NCI-H187 (cell line): ENCODE measurements around the gene OCA2.

Source experiments
- DNase-seq, 2 experiments: peaks; one replicate each; lab custom pipeline; 2025; lab: John Stamatoyannopoulos, UW

Gene OCA2

DNA sequence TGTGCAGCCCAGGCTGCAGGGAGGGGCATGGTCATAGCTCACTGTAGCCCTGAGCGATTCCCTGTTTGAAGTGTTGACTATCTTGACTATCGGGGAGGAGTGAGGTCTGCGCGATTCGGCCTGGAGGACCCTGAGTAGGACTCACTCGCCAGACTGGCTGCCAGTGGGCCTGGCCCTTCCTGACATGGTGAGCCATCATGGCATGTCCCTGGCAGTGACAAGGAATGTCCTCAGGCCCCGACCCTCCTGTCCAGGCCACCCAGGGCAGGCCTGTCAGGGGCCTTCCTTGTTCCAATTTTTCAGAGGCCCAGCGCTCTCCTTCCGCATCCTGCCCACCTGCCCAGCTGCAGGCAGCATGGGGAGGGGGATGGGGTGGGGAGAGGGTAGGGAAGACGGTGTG lies 5.2 kb upstream of the OCA2 start:
- no peak for DNase-seq

DNA sequence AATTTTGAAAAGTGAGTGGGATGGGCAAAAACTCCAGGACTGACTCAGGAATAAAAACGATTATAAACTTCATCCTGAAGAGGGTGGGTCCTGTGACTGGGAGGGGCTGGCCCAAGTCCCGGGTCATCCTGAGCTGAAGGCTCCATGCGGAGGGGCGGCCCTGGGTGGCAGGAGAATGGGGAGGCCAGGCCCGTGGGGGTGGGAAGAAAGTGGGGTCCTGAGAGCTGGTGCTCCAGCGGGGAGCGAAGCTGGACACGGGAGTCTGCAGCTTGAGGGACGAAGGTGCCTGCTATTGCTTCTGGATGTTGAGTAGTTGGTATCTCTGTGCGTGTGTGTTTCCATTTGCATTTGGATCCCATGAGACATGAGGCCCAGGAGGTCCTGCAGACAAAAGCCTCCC lies 4.7 kb upstream of the OCA2 start:
- no peak for DNase-seq

DNA sequence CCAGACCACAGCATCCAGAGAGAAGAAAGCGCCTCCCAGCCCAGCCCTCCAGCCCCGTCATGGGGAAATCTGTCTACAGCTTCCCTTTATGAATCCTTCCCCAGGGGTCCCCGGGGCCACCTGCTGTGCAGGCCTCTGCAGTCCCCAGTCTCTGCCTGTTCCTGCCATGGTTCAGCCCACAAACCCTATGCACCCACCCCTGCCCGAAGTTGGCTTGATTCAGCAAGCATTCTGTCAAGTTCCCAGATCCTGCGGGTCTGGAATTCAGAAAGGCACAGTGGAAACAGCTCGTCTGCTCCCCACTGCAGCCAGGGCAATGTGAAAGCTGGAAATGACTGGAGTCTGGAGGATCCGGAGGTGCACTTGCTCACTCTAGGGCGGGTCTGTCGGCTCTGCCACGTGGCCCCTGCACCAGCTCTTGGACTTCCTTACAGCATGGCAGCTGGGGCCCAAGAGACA lies 2.9 kb upstream of the OCA2 start:
- no peak for DNase-seq

DNA sequence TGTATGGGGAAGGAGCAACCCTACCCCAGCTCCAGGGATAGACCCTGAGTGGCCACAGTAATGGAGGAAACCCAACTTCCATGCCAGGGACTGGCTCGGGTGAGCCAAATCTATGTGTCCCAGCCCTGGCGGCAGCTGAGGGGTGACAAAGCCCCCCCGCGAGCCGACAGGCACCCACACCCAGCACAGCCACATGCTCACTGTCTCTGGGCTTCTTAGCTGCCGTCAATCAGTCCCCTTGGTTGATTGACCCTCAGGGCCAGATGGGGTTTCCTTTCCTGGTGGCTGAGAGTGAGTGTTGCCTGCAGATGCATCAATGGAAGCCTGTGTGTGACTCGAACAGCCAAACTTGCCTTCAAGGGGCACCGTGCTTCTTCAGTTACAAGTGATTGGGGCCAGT lies 2.1 kb upstream of the OCA2 start:
- no peak for DNase-seq

- DNase-seq, result no peak
Measured at GRCh38 chr15:28100516-28101195, 1.5 kb upstream of the OCA2 start.

- no peak for DNase-seq
Measured at GRCh38 chr15:28099555-28100140, 533 bp upstream of the OCA2 start.

DNA sequence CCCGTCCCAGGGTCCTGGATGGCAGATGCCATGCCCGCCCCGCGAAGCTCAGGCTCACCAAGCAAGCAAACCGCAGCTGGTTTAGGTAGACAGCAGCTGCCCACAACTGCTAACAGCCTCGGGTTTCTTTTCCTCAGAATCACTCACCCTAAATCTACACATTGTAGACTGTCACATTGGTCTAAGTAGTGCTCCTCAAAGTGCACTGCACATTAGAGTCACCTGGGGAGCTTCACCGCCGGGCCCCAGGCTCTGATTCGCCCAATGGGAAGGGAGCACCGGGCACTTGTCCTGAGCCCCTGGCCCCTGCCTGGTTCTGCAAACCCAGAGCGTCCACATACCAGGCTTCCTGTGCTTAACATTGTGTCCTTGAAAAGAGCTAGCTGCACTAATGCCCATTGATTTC lies 752 bp downstream of the OCA2 start:
- no peak for DNase-seq

- DNase-seq, result no peak
Measured at GRCh38 chr15:28097656-28098359, 1.3 kb downstream of the OCA2 start.

- no peak for DNase-seq
Measured at GRCh38 chr15:28096670-28097431, 2.3 kb downstream of the OCA2 start.

GRCh38 chr15:28096411-28096669 lies 2.8 kb downstream of the OCA2 start:
- no peak for DNase-seq

DNA sequence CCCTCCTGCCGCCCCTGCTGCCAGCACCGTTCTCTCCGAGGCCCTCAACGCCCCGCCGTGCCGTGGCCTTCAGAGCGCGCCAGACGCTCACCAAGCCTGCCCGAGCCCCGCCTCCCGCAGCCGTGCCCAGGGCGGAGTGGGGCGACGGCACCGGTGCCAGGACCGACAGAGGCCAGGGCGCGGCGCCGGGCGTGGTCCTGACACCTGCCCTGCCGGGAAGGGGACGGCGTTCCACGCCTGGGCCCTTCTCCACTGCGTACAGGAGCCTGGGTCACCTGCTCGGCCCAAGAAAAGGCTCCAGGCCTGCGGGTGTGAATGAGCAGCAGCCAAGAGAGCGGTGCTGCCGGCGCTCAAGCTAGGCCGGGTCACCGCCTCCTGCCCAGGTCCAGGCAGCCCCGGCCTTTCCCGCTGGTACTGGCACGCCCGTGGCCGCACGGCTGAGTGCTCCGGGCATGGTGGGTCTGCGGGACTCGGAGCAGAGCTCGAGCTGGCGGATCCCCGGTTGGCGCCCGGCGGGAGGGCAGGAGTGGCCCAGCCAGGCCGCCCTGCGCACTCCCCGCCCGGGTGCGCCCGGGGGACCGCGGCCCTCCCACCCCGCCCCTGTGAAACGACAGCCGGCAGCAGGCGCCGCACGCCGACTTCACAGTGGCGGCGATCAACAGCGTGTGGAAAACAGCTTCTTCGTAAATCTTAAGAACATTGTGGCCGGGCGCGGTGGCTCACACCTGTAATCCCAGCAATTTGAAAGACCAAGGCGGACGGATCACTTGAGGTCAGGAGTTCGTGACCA lies 4.2 kb downstream of the OCA2 start:
- DNase-seq, result peak in 1 of 2 experiments; percentile 6

GRCh38 chr15:28093752-28094535 lies 5.2 kb downstream of the OCA2 start:
- no peak for DNase-seq

DNA sequence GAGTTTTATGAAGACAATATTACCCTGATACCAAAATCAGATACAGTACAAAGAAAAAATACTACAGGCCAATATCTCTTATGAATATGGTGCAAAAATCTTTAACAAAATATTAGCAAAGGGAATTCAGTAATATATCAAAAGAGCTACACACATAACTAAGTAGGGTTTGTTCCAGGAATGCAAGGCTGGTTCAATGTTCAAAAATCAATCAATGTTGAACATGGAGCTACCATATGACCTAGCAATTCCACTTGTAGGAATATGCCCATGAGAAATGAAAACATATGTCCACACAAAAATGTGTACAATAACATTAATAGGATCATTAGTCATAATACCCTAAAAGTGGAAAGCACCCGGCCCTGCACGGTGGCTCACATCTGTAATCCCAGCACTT lies 7.8 kb downstream of the OCA2 start:
- DNase-seq, result no peak

GRCh38 chr15:28086175-28086703 lies 12.9 kb downstream of the OCA2 start:
- DNase-seq, result no peak

DNA sequence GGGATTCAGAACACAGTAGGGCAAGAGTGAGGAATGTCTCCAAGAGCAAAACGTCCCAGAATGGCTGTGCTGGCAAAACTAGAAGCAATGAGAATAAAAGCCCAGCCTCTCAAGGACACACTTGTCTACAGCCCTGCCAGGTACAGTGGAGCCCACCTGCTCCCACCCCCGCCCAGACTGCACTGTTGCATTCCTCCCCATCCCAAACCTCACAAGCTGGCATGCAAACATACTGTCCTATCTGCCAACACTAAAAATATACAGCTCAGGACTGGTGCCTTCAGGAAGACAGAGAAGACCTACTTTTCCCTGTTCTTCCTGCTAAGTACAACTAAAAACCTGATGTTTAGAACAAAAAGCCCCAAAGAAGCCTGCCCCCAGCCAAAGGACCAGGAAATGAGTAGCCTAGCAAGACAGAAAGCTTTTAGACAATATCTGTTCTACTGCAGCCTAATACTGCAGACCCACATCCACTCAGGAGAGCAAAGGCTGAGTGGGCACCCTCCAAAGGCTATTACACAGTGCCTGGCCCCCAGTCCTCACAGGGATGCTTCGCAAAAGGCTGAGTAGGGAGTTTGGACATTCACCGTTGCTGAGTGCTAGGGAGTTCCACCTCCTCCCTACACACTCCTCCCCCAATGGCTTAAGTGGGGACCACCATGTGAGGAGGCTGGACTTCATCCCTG lies 13.5 kb downstream of the OCA2 start:
- no peak for DNase-seq

- no peak for DNase-seq
Measured at GRCh38 chr15:28084547-28084946, 14.6 kb downstream of the OCA2 start.

- DNase-seq, result no peak
Measured at GRCh38 chr15:28082891-28083684, 16.0 kb downstream of the OCA2 start.

- DNase-seq, result no peak
Measured at GRCh38 chr15:28081594-28081993, 17.5 kb downstream of the OCA2 start.

- no peak for DNase-seq
Measured at GRCh38 chr15:28080386-28080785, 18.7 kb downstream of the OCA2 start.
